NCI-H69 (cell line): Measurements from ENCODE around the gene C1orf116.

Experiments
- DNase-seq: peaks from one replicate; lab custom pipeline; 2025; lab: John Stamatoyannopoulos, UW

The C1orf116 gene

DNA sequence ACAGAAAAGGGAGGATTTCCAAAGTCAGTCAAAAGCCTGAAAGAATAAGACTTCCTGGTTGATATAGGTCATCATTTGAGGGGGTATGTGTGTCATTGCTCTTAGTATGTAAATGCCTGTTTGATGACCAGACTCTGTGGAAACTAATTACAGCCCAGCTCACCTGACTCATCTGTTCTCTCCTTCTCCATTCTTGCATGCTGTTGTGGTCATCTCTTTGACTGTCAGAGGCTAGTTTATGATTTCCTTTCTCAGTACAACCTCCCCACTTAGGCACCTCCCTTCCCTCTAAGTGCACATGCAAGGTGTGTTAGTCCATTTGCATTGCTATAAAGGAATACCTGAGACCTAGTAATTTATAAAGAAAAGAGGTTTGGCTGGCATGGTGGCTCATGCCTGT, 2.4 kb upstream of the C1orf116 start:
- peak; percentile 82 for DNase-seq

DNA sequence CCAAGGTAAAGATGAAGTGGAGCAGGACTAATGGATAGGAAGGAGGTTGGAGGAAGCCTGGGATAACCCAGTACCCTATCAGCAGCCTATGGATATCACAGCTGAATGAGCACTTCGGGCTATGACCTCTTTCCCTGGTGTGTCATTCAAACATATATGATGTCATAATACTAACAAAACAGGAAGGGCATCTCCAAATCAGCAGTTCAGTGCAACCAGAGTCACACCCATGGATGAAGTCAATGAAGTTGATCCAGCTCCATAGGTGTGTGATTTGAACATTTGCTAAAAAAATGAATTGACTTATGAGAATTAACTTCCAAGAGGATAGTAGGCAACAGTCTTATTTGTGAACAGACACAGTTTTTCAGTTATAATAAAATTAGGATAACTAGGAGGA, 1.7 kb upstream of the C1orf116 start:
- DNase-seq, result peak; percentile 38

DNA sequence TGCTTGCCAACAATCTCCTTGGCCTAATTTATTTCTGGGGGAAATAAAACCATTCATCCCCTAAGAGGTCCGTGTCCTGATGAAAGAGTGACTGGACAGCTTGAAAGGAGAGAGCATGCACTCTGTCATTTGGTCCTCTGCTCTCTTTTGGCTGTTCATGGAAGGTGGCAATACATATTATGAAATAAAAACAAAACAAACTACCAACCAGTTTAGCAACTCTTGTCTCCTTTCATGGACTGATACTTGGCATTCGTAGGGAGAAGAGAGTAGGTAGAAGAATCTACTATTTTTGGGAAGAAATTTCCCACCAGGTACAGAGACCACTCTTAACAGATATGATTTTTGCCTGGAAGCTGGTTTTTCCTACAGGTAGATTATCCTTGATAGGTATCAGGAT, 746 bp upstream of the C1orf116 start:
- DNase-seq, result no peak

DNA sequence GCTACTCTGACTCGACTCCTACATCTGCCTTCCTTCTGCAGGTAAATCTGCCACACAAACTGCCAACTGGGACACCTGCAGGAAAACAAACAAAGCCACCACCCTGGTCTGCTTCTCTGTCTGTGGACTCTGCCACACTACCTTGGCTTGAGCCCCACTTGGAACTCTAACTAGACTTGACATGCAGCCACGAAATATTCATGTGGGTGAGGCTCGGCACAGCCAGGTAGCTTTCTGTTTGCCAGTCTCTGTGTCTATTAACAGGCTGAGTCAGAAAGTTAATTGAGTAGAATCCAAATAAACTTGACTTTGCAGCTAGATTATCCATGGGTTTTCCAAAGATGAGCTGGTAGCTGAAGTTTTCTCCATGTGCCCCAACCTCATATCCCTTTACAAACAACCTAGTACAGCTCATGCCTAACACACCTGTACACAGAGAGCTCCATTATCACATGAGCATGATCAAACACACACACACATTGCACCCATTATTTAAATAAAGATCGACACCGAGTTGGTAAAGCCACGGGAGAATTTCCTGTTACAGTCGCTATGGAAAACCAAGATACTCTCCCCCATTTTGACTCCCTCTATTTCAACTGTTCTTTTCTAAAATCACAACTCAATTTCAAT, 808 bp downstream of the C1orf116 start:
- peak; percentile 83 for DNase-seq

DNA sequence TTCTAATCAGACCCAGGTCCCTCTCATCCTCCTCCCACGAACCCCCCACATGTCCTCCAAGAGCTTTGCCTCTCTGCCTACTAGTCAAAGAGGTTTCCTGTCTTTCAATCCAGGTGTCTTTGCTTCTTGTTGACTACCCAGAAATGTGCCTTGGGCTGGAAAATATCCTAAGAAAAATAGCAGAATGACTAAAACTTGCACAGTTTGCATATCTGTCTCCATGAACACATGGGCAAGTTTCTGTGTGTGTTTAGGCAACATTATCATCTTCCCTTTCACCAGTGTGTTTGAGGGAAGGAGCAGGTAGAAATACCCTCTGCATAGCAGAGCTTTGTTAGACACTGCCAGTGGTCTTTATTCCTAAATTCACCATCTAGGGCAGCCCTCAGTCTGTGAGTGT, 1.5 kb downstream of the C1orf116 start:
- DNase-seq, result peak; percentile 41

DNA sequence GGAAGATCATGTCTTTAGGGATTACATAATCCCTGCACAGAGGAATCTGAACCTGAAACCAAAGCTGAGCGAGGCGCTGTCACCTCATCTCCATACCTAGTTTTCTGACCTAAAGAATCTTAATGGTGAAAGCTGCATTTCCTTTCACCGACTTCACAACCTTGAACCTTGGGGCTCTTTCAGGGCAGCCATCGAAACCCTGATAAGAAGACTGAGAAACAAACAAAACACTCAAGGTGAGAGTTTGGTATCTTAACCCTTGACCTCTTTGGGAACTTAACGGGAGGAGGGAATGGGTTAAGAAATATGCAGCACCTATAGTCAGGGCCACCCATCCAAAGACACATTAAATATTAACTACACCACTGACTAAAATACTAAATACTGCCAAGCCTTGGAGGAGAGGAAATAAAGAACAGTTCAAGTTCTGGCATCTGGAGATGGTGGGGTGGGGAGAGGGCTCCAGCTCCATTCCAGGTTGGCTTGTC, 2.0 kb downstream of the C1orf116 start:
- no peak for DNase-seq

DNA sequence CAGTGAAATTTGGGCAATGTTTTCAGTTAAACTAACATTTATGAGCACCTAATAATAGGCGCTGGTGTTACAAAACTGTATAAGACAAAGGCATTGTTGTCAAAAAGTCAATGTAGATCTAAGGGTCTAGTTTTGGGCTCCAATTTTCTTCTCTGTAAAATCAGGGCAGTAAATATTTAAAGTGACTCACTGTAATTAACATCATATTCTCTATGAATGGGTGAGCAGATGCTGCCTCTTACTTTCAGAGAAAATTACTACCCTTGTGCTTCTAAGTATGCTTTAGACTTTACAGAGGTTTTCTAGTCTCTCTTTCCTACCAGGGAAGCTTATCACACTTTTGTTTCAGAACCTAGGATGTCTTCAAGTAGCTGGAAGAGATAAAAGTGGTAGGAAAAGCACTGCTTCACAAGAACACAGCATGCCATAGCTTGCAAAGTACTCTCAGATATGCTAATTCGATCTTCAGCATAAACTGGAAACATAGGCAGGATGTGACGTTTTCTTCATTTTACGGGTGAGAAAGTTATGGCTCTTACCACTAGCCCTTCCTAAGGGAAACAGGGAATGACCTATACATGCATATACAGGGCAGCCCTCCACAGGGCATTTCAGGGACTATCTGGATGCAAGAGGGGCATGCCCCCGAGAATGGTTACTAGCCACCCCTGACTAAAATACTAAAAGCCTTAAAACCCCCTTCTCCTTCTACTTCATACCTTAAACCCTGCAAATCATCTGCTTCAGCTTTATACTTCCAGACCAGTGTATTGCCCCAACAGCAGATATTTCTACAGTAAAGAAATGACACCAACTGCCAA, 2.6 kb downstream of the C1orf116 start:
- peak; percentile 96 for DNase-seq

DNA sequence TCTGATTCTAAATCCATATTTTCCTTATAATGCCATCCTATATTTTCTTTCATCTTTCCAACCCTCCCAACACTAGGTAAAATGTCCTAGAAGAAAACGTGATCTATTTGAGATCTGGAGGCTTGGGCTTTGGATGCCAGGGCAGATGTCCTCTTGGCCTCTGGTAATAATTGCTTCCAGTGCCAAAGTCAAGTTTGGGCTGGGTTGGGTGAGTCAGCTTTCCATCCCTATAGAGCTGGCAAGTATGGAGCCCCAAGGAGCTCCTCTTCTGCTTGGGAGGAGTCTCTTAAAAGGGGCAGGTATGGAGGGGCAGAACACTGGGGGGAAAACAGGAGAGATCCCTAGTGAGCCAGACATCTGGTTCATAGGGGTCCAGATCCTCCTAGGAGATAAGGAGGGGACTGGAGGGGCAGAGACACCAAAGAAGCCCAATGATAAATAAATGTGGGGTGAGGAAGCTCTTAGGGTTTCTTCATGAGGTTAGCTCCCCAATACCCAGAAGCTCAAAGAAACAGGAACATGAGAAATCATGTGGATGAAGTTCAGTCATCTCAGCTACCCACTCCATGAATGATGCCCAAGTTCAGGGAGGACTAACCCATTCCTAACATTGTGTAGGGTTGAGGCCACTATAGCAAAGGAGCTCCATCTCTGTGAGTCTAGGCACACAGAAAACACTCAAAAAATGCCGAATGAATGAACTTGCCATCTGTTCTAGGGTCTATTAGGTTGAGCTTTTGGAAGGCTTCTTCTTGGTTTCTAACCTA, 3.5 kb downstream of the C1orf116 start:
- DNase-seq, result peak; percentile 64

DNA sequence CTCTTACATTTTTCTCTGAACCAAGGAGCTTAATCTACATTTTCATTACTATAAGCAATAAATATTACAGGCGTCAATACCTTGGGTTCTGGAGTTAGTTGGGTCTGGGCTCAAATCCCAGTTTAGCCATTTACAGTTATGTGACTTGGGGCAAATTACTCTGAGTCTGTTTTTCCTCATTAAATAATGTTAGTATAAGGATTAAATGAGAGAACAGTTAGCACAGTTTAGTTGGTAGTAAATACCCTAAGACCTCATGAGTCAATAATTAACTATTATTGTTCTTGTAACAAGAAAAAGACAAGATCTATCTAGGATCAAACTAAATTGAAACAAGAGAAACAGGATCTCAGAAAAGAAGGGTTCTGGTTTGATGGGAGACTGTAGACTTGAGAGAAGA, 4.6 kb downstream of the C1orf116 start:
- DNase-seq, result no peak

DNA sequence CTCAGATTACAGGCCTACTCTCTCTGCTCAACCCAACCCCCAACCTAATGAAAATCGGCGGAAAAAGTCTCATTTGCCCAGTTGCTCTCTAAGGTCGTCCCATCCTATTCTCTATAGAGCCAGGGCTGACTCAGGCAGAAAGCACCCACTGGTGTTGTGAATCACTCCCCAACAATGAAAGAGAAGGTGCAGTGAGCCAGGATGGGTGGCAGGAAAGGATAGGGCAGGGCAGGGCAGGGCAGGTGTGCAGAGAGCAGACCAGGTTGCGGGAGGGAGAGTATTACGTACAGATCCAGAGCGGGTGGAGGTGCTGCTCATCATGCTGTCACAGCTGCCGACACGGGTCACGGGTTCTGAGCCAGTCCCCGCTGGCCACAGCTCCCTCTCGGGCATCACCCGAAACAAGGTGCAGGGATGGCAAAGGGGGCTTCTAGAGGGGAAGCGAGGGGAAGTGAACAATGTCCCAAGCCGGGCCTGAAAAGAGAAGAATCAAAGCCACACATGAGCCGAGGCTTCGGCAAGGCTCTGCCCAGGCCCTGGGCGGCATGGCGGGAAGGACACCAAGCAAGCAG, 5.3 kb downstream of the C1orf116 start:
- no peak for DNase-seq

DNA sequence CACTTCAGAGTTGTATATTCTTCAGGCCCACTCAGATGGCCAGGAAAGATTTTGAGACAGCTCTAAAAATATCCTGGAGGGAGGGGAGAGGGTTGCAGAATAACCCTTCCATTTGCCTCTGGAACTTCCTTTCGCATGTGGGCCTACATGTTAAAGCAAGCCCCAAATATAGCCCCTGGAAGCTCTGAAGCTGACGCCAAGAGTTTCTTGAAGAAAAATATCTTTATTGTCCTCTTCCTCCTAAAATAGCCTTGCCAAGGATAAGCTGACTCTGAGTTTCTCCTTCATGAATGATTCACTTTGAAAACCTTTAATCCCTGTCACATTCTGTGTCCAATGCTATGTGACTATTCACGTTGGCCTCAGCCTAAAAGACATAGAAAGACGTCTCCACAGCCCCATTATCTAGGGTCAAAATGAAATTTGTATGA, 6.4 kb downstream of the C1orf116 start:
- no peak for DNase-seq

DNA sequence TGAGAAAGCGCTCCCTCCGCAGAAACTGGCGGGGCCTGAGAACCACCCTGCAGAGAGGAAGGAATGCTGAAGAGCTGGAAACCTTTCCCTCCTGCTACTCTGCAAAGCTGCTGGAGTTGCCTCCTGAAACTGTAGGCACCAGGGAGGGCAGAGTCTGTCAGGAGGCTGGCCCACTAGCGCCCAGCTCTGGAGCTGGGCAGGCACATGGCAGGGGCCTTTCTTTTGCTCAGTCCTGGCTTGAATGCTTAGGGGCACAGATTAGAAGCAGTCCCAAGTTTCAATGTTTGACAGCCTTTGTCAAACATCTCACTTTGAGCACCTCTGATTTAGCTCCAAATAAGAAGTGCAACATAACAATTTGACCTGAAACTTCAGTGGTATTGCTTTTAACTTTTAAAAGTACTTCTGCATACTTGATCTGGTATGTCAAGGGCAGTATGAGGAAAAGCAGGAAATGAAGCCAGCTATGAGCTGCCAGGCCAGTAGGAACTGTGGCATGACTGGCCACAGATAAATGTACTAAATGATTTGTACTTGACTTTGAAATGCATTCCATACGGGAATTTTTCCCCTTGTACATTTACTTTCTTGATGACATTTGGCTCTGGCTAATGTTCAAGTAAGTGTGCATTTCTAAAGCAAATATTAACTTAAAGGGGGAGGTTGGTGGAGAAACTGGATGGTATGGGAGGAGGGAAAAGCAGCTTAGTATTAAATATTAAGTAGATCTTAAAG, 7.2 kb downstream of the C1orf116 start:
- peak; percentile 30 for DNase-seq

DNA sequence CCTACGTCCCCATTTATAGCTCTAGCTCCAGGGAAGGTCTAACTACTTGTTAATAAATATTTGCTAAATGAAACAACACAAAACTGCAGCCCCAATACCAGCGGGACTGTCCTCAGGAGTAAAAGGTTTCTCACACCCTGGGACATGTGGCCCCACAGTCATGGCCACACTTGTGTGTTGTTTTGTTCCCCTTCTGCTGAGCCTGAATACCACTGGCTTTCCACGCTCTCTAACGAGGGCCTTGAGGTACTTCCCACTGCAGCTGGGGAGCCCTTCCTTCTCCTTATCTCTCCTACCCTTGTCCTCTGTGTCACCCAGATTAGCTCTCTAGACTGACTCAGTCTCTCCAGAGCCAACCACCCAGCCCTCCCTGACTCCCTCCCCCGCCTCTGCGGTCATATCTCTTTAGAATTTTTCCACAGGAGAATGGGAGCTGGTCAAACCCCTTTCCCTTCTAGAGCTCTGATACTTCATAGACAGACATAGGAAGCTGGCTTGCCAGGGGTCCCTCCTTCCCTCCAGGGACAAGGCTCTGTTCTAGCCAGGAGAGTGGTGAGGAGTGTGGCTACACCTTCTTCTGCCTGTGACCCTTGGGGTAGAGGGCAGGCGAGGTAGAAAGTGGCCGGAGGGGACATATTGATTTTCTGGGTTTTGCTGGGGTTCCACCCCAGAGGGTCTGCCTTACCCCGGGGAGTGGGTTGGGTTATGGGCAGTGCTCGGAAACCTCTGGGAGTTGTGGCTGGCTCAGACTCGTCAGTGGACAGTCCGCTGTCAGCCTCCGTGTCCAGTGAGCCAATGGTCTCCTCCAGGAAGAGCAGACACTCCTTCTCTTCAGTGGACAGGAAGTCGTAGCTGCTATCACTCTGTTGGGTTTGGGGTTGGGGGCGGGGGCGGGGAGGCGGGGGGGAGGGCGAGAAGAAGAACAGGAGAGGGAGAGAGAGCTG, 8.1 kb downstream of the C1orf116 start:
- DNase-seq, result no peak

DNA sequence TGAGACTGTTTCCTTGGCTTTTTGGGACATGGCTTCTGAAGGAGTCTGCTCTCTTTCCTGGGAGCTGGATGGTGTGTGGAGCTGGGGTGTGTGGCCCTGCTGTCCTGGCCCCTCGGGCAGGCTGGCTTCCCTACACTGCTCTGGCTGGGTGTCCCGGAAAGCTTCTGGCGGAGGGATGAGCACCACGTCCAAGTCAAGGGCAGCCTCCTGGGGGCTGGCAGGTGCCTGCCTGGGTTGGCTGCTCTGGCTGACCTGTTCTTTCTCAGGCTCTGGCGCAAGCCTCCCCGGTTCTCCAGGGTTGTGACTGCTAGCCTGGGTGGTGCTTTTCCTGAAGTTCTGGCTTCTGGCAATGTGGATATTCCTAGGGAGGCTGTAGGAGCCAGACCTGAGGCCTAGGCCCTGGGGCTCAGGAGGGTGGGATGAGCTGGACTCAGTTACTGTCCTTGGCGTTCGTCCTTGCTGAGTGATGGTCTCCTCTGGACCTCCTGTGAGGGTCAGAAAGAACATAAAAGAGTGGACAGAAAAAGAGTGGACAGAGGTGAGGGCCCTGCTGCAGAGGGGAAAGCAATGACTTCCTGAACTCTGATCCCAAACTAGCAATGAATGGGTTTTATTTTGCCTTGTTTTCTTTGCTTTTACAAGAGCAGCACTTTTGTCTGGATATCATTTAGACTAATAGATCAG, 9.4 kb downstream of the C1orf116 start:
- no peak for DNase-seq

DNA sequence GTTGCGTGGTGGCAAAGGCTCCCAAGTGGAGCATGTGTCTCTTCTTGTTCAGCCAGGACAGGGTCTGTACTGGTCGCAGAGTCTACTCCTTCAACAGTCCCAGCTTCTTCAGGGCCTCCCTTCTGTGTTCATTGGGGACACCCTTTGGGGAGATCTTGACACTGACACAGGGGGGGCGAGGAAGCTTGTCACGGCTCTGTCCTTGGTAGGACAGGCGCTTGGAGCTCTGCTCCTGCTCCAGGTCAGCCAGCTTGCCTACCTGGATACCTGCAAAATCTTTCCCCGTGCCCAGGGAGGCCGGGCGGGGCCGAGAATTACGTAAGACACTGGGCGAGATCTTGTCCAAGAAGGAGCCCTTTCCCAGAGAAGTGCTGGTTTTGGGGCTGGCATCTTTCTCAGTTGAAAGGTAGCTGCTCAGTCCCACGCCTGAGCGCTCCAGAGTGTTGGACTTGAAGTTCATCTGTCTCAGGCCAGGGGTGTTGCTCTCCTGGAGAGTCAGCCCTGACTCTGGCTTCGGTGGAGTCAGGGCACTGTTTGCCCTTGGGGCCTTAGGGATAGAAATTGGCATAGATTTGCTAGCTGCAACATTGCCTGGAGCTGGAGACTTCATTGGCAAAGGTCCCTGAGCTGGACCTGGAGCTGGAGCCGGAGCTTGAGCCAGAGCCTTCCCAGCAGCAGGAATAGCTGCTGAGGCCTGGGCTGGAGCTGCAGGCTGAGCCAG, 10.5 kb downstream of the C1orf116 start:
- DNase-seq, result no peak

DNA sequence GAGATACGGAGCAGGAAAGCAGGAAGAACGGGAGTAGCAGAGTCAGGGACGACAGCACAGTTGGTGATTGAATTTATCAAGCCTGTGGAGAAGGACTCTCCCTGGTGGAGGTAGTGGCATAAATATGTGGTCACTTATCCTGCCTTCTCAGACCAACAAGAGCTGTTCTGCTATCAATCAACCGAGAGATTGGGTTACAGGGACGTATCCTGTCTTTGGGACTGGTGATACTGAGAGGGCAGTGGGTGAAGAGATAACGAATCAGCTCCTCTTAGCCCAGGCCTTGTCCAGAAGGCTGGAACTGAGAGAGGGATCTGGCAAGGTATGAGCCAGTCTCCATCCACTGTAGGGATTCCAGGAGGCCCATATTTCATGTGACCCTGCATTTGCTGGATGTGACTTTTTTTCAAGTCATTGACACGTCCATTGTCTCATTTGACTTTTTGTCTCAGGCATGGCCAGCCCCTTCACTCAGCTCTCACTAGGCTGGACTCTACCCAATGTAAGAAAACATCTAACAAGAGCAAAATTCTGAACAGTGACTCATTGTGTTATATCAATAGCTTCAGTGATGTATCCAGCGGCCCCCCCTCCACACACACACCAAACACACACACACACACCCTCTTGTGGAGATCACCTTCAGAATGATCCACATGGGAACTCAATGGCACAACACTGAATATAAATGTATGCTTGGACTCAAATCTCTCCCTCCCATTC, 11.3 kb downstream of the C1orf116 start:
- DNase-seq, result no peak

DNA sequence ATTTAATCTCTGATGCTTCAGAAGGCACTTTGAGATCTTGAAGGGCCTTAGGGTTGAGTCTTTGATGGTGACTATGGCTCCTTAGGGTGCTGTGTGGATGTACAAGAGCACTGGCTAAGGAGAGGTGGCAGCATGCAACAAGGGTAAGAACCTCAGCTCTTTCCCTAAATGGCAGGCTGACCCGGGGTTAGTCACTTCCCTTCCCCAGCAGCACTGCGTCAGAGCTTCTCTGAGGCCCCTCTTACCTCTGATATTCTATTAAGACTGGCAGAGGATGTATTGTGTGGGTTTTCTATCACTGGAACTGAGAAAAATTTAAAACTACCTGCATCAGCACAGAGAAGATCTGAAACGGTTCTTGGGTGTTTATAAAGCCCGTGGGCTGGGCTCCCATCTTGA, 11.8 kb downstream of the C1orf116 start:
- DNase-seq, result no peak

DNA sequence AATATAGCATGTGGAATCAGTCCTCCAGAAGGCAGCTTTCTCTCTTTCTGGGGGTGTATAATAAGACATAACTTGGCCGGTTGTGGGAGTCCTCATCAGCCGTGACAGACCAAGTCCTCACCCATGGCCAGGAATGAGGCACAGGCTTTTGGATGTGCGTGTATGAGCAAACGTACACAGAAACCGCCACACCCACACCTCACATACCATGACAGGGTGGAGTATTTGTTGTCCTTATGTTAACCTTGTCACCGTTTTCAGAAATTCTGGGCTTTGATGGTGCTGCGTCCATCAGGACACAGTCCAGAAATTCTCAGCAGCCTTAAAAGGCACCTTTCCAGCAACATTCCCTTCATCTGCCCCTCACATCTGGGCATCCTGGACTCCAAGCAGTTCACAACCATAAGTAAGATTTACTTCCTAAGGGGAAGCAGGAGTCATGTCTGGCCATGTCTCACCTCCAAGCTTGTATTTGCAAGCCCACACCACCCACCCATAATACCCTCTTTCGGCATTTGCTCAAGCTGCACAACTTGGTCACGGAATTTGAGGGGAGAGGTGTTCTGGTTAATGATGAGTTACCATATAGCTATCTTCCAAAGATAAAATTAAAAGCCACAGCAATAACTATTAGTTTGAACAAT, 12.4 kb downstream of the C1orf116 start:
- DNase-seq, result peak; percentile 11
